GM12872 (cell line): ENCODE data around the gene NEURL2.

Experiments used
- TF ChIP-seq, protein P1 (sequence below): IDR thresholded peaks from 3 replicates; pipeline ENCODE4 v1.5.1; 2011; ENCODE audit warnings: low read depth, mild to moderate bottlenecking, low read length, moderate library complexity; ENCODE audit not compliant: insufficient read depth

The NEURL2 gene

DNA sequence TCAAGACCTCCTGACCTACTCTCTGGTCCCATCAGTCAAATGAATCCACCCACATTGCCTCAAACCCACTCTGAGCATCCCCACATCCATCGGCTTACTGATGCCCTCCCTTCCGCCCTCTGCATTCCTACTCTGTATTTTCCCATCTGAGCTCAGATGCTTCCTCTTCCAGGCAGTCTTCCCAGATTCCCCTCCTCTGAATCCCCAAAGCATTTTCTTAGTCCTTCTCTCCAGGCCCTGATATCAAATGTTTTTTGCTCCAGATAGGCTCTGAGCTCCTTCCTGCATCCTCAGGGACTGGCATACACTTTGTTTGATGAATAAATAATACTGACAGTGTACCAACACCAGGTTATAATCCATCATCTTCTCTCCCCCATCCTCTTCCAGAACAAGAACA is 17.1 kb upstream of the NEURL2 start:
- TF ChIP-seq, protein P1, sequence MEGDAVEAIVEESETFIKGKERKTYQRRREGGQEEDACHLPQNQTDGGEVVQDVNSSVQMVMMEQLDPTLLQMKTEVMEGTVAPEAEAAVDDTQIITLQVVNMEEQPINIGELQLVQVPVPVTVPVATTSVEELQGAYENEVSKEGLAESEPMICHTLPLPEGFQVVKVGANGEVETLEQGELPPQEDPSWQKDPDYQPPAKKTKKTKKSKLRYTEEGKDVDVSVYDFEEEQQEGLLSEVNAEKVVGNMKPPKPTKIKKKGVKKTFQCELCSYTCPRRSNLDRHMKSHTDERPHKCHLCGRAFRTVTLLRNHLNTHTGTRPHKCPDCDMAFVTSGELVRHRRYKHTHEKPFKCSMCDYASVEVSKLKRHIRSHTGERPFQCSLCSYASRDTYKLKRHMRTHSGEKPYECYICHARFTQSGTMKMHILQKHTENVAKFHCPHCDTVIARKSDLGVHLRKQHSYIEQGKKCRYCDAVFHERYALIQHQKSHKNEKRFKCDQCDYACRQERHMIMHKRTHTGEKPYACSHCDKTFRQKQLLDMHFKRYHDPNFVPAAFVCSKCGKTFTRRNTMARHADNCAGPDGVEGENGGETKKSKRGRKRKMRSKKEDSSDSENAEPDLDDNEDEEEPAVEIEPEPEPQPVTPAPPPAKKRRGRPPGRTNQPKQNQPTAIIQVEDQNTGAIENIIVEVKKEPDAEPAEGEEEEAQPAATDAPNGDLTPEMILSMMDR, result no peak

DNA sequence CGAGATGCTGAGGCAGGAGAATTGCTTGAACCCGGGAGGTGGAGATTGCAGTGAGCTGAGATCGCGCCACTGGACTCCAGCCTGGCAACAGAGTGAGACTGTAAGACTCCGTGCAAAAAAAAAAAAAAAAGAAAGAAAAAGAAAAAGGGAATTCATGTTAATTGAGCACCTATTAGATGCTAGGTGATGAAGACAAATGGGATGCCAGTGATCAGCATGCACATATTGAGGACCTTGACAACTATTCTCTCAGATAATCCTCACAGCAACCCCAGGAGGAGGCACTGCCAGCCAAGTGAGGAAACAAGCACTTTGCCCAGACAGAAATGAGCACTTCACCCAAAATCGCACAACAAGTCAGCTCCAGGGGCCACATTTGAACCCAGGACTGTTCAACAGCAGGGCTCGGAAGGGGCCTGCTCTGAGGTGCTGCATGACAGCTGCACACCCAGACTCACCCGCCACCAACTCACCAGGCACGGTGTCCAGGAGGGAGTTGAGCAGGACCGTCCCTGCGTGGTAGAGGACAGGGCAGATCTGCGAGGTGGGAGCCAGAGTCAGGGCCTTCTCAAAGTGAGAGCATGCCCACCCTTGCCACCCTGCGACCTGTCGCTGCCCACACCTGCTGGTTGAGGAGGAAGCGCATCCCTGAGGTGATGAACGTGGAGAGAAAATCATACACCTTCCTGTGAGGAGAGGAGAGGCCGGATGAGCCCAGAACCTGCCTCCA is 16.4 kb upstream of the NEURL2 start:
- TF ChIP-seq, protein P1, result no peak

DNA sequence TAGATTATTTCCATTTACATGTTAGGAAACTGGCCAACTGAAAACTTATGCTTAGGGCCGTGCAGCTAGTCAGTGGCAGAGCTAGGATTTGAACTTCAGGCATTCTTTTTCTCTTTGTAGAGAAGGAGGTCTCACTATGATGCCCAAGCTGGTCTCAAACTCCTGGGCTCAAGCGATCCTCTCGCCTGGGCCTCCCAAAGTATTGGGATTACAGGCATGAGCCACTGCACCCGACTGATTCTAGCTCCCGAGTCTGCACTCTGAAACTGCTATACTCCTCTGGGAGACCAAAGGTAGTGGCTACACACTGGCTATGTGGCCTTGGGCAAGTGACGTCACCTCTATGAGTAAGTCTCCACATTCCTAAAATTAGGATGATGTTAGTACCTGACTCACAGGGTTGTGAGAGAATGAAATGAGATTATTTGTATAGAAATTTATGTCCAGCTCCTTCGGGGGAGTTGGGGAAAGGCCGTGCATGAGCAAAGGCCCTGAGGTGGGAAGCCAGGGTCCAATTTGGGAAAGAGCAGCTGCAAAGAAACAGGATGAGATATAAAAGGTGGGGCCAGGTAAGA is 14.6 kb upstream of the NEURL2 start:
- TF ChIP-seq, protein P1, result no peak

DNA sequence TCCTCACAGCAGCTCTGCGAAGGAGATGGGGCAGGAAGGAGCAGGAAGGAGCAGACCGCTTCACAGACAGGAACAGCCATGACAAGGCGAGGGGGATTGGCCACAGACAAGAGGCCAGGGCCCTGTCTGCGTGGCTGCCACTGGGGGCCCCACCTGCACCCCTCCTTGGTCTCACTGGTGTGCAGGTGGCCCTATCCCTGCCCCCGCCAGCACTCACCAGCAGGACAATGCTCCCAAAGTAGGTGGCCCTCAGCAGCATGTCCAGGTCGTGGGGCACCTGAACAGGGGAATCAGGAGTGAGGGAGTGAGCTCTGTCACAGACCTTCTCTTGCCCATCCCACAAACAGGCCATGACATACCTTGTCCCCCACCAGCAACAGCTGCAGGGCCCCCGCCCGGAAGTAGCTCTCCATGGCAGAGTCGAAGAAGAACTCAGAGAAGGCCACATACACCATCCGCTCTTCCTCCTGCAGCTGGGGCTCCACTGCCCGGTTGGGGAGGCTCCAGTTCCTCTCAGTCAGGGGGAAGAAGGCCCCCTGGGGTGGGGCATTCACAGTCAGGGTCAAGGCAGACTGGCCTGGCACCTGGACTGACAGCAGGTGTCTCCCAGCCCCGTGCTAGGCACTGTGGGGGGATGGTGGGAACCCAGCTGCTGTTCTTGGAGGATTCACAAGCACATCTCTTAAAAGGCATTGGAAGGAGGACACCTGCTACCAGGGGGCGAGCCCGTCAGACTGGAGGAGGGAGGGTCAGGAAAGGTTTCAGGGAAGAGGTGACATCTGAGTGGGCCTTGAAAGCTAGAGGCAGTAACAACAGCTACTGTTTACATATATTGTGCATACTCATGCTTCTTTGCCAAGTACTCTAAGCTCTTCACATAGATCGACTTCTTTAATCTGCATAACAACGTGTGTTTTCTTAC is 13.8 kb upstream of the NEURL2 start:
- TF ChIP-seq, protein P1, result no peak

DNA sequence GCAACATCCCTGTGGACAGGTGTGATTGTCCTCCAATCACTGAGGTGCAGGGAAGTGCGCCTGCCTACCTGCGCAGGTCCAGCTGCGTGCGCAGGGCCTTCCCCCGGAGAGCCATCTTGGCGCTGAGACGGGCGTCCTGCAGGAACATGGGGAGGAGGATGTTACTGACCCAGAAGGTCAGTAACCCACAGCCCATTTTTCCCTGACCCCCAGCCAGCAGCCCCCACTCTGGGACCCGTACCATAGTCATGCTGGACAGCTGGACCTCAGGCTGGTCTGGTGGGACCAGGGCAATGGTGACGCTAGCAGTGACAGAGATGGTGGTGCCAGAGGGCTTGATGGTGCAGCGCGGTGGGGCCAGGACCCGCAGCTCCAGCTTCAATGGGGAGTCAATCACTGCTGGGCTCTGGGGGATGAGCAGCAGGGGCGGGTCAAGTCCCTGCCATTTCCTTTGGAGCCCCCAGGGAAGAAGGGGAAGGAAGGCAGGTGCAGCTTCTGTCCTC is 11.2 kb upstream of the NEURL2 start:
- TF ChIP-seq, protein P1, result no peak

DNA sequence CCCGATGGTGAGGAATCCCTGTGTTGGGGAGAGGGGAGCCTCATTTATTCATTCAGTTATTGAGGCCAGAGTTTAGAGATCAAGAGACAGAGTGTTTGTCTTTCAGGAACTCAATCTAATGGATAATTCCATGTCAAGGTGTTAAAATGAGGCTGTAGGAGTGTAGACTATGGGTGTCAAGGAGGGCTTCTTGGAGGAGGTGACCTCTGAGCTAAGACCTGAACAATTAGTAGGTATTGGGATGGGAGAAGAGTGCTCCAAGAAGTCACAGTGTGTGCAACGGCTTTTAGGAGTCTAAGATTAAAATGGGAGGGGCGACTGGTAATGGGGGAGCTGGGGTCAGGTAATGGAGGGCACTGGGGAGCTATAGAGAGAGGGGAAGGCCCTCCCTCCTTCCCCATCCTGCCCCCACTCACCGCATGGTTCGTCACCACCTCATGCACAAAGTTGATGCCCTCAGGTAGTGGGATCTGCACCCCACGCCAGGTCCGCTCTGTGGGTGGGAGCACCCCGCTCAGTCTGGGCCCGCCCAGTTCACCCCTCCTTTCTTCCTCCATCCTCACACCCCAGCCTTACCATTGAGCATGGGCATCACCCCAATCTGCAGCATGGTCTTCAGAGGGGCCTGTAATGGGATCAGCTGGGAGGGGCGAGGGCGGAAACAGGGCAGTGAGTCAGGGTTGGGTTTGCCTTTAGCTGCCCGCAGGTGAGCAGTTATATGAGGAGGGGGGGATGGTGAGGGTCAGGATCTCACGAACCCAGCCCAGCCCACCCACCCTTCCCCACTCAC is 8.2 kb upstream of the NEURL2 start:
- TF ChIP-seq, protein P1, result no peak
